BJ (cell line): ENCODE measurements around the gene SH3D19. TPM values are rescaled to one million over a fixed set of nuclear protein-coding genes. Genes with fewer than 3 reads are reported as not detected.

Experiments used
- CTCF ChIA-PET: fragments of 350-600 bp; formaldehyde crosslinking; extraction: SDS; loops from one replicate; lab custom pipeline; 2021; ENCODE audit warnings: antibody characterized with exemption, inconsistent platforms; lab: Yijun Ruan, JAX
- POLR2A ChIA-PET: fragments of 300-600 bp; sonication (Branson Sonifier 250); formaldehyde crosslinking; extraction: SDS; loops from one replicate; lab custom pipeline; 2021; ENCODE audit warnings: antibody characterized with exemption; lab: Charles Lee
- DNase-seq: peaks from one replicate; pipeline ENCODE4 v3.0.0-alpha.2; 2011; ENCODE audit warnings: low read depth
- H3K27me3 ChIP-seq: 2 replicates; pipeline ENCODE4 v1.6.0; 2011; ENCODE audit warnings: low read length; ENCODE audit not compliant: control insufficient read depth, insufficient read depth
- H3K36me3 ChIP-seq: 2 replicates; pipeline ENCODE4 v1.5.1; 2011; ENCODE audit warnings: low read length; ENCODE audit not compliant: control insufficient read depth, insufficient read depth
- H3K4me3 ChIP-seq: 2 replicates; pipeline ENCODE4 v1.5.1; 2011; ENCODE audit warnings: low read depth, mild to moderate bottlenecking, control low read depth, low read length
- polyA minus RNA-seq: library from RNA; depleted of rRNA, polyadenylated mRNA; stranded (reverse); fragments of >200 nt; gene quantifications from 2 replicates; pipeline ENCODE4 v1.2.3, GENCODE V29; 2011; rRNA and poly(A)+ RNA removed
- polyA plus RNA-seq: library from polyadenylated mRNA; depleted of rRNA; stranded (reverse); fragments of >200 nt; gene quantifications from 2 replicates; pipeline ENCODE4 v1.2.3, GENCODE V29; 2011; rRNA removed
- TF ChIP-seq, protein P1 (sequence below): IDR thresholded peaks from 2 replicates; pipeline ENCODE4 v1.5.1; 2011; ENCODE audit warnings: low read depth, mild to moderate bottlenecking, control low read depth, inconsistent platforms, low read length, moderate library complexity; ENCODE audit not compliant: insufficient read depth

SH3D19 gene, protein sequence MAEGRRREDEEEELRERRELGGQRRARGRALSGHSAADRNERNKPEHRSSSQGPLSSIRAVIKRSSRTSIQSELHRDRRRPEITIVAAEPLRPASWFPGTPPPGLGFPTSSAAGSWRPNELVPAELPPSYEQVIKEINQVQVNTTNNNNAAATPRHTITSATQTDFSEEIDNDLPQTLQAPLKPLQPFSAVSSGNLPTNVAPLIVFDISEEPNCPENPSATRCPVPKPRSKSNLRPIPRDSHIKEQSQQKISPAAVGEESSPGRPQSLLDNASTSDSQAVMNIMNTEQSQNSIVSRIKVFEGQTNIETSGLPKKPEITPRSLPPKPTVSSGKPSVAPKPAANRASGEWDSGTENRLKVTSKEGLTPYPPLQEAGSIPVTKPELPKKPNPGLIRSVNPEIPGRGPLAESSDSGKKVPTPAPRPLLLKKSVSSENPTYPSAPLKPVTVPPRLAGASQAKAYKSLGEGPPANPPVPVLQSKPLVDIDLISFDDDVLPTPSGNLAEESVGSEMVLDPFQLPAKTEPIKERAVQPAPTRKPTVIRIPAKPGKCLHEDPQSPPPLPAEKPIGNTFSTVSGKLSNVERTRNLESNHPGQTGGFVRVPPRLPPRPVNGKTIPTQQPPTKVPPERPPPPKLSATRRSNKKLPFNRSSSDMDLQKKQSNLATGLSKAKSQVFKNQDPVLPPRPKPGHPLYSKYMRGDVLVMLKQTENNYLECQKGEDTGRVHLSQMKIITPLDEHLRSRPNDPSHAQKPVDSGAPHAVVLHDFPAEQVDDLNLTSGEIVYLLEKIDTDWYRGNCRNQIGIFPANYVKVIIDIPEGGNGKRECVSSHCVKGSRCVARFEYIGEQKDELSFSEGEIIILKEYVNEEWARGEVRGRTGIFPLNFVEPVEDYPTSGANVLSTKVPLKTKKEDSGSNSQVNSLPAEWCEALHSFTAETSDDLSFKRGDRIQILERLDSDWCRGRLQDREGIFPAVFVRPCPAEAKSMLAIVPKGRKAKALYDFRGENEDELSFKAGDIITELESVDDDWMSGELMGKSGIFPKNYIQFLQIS
- 16.0 and 16.2 TPM in 2 replicates for polyA plus RNA-seq
- polyA minus RNA-seq = 6.6 and 11.1 TPM in 2 replicates

- peak; percentile 21 for DNase-seq
- CTCF ChIA-PET = interaction anchor here (0.5 to 1.4 kb wide), 5 partner anchors 11 to 48 kb away, joined by 3 to 5 read pairs (median 3); partner anchors contain the start of gene PRSS48
Observed at GRCh38 chr4:151325111-151325948, at the start of gene SH3D19. Gene SH3D19 (minus strand): TSS chr4:151325605. CDS start chr4:151325352, 253 bp downstream.

GRCh38 chr4:151362404-151363164 lies 37.2 kb upstream of the SH3D19 start:
- Histone ChIP-seq H3K36me3 (no peaks in the 10 kb centered on the region), H3K4me3 (no peak overlapping the region), H3K27me3 (0 out of 2 replicates have a peak, but pooled peaks cover 1% of the 10 kb centered on the region)
- TF ChIP-seq, protein P1, sequence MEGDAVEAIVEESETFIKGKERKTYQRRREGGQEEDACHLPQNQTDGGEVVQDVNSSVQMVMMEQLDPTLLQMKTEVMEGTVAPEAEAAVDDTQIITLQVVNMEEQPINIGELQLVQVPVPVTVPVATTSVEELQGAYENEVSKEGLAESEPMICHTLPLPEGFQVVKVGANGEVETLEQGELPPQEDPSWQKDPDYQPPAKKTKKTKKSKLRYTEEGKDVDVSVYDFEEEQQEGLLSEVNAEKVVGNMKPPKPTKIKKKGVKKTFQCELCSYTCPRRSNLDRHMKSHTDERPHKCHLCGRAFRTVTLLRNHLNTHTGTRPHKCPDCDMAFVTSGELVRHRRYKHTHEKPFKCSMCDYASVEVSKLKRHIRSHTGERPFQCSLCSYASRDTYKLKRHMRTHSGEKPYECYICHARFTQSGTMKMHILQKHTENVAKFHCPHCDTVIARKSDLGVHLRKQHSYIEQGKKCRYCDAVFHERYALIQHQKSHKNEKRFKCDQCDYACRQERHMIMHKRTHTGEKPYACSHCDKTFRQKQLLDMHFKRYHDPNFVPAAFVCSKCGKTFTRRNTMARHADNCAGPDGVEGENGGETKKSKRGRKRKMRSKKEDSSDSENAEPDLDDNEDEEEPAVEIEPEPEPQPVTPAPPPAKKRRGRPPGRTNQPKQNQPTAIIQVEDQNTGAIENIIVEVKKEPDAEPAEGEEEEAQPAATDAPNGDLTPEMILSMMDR = peak; percentile 98
- DNase-seq = peak; percentile 9
- POLR2A ChIA-PET = no interaction called here
- CTCF ChIA-PET = interaction anchor here (0.6 to 3.1 kb wide), 24 partner anchors 12 to 1064 kb away, joined by 3 to 22 read pairs (median 3); no protein-coding TSS in a partner anchor

More at GRCh38 chr4:151325111-151325948, at the start of gene SH3D19:
- no peaks in the 10 kb centered on the region for H3K27me3 ChIP-seq
- TF ChIP-seq, protein P1 = no peak
- POLR2A ChIA-PET = no interaction called here
- H3K36me3 ChIP-seq = no peaks in the 10 kb centered on the region
- peak within 1 kb of the TSS; percentile 57 for H3K4me3 ChIP-seq

DNA sequence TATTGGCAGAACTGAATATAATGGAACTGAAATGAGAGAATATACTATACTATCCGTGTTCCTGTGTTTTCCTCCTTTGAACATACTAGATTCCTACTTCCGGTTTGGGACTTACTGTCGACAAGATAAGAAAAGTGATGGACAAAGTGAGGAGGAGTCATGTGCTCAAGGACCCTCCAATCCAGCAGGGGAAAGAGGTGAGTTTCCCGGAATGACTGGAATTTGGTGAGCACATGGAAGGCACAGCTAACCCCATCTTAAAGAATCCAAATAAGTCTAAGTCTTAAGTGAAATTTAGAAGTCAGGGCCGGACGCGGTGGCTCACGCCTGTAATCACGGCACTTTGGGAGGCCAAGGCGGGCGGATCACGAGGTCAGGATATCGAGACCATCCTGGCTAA lies 36.6 kb upstream of the SH3D19 start:
- H3K27me3 ChIP-seq = 0 out of 2 replicates have a peak, but pooled peaks cover 1% of the 10 kb centered on the region
- POLR2A ChIA-PET = no interaction called here
- no peak for DNase-seq
- H3K4me3 ChIP-seq = no peak overlapping the region
- CTCF ChIA-PET = interaction anchor here (0.8 to 2.2 kb wide), 16 partner anchors 12 to 1035 kb away, joined by 3 to 10 read pairs (median 4); no protein-coding TSS in a partner anchor
- H3K36me3 ChIP-seq = no peaks in the 10 kb centered on the region
- TF ChIP-seq, protein P1 = no peak

DNA sequence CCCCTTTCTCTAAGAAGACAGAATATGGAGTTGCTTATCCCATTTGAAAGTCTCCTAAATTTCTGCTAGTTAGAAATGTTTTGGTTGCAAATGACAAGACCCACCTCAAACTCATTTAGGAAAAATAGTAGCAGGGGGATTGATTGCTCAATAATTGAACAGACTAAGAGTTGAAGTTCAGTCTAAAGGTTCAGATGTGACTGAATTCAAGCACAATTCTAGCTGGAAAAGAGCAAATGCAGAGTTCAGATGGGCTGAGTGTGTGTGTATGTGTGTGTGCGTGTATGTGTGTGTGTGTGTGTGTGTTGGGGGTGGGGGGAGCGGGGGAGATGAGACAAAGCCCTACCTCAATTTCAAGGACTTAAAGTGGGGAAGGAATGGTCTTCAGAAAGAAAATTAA lies 35.7 kb upstream of the SH3D19 start:
- CTCF ChIA-PET = no interaction called here
- no peaks in the 10 kb centered on the region for H3K36me3 ChIP-seq
- DNase-seq = no peak
- TF ChIP-seq, protein P1 = no peak
- H3K4me3 ChIP-seq = no peak overlapping the region
- POLR2A ChIA-PET = no interaction called here
- 0 out of 2 replicates have a peak, but pooled peaks cover 1% of the 10 kb centered on the region for H3K27me3 ChIP-seq
